Measurements from ENCODE around the gene SELENON. TPM values are rescaled to one million over a fixed set of nuclear protein-coding genes. Genes with fewer than 3 reads are reported as not detected.

The SELENON gene
- total and polyA plus RNA-seq, 2 of the 4 experiments (the other 2 are of a cell fraction): 9.1 to 114 TPM

DNA sequence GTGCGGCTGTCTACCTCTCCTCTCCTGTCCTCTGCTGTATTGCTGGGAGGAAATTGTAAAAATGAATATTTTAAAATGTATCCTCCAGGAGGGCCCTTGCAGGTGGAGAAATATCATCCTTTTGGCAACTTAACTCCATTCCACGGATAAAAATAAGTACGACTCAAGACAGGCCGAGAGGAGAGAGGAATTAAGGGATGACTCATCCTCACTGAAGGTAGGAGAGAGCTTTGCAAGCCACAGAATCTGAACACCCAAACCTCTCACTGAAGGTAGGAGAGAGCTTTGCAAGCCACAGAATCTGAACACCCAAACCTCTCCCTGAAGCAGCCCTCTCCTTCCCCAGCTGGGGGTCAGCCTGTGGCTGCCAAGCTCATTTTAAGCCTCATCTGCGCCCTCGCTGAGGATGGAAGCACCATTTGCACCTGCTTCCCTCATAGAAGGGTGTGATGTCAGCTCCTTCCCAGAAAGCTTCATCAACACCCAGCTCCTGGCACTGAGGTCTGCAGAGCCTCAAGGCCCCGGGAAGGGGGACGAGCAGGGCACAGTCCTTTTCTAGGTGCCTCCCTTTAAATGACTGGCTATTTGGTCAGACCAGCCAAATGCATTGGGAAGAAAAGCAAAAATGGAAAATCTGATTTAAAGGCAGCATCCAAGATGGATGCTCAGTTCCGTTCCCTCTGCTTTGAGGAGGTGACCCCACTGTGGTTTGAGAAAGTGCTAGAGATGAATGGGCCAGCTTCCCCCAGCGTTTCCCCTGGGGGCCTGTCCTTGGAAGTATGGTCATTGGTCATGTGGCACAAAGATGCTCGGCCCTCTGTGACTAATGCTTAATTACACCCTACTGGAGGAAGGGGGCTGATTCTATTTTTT lies 12.9 kb upstream of the SELENON start:
- Histone ChIP-seq H3K56ac (ENCODE audit: extremely low read depth, insufficient read depth, low read length) (no peak overlapping the region), H2BK15ac (ENCODE audit: low read depth, low read length) (no peak overlapping the region), H4K8ac (ENCODE audit: low read depth in 2 of 2, low read length in 2 of 2) (no peak overlapping the region), H3K23ac (ENCODE audit: low read depth, low read length) (no peak overlapping the region), H2BK5ac (ENCODE audit: low read depth, low read length, poor library complexity, severe bottlenecking) (no peak overlapping the region), H3K4ac (ENCODE audit: low read depth, low read length) (no peak overlapping the region; the same call in 1 of the 2 replicates), H3K27me3 (ENCODE audit: control insufficient read depth, insufficient read depth, low read length) (no peaks in the 10 kb centered on the region), H3K18ac (ENCODE audit: low read depth, low read length) (no peak overlapping the region), H3K9ac (ENCODE audit: low read depth, low read length) (no peak overlapping the region), H3K9me1 (ENCODE audit: insufficient read depth, low read length) (peaks cover 10% of the 10 kb centered on the region), H3K36me3 (ENCODE audit: control insufficient read depth, insufficient read depth, low read length) (peaks cover 19% of the 10 kb centered on the region; the same call in 1 of the 2 replicates), H2AK9ac (replicated peaks; ENCODE audit: low read depth, low read length, poor library complexity) (no peak overlapping the region), H4K20me1 (ENCODE audit: insufficient read depth, low read length) (no peaks in the 10 kb centered on the region; the same call in 1 of the 2 replicates), H3K14ac (replicated peaks; ENCODE audit: low read depth, low read length) (0 out of 2 replicates have a peak overlapping the region, but pooled peaks have one; percentile 8), H2BK20ac (ENCODE audit: low read depth, low read length) (no peak overlapping the region), H2AK5ac (ENCODE audit: low read depth, low read length) (no peak overlapping the region), H2BK120ac (ENCODE audit: low read depth, low read length) (no peak overlapping the region), H4K5ac (ENCODE audit: low read depth, low read length) (no peak overlapping the region), H3K9me3 (ENCODE audit: control insufficient read depth, insufficient read depth, low read length) (no peaks in the 10 kb centered on the region), H3K4me3 (ENCODE audit: insufficient read depth, low read depth, low read length) (no peak overlapping the region), H2AFZ (replicated peaks; ENCODE audit: low read length, poor library complexity) (peak overlapping the region; percentile 75), H3K79me1 (ENCODE audit: low read depth in 1 of 2, low read length in 2 of 2) (no peaks in the 10 kb centered on the region), H3K4me2 (ENCODE audit: low read depth, low read length) (no peak overlapping the region), H4K91ac (ENCODE audit: insufficient read depth, low read depth, low read length) (no peak overlapping the region), H3K4me1 (ENCODE audit: control insufficient read depth, insufficient read depth, low read length) (peaks cover 12% of the 10 kb centered on the region), H3K27ac (ENCODE audit: insufficient read depth, low read length) (no peak overlapping the region)
- no CpG with 5 or more reads among the region's 11 CpGs for WGBS, 2 experiments (ENCODE audit: extremely low coverage in 2 of 2, insufficient read length in 1 of 2)
- ChIA-PET POLR2A (ENCODE audit: unreplicated experiment) (no interaction called here), CTCF (interaction anchor here (0.6 to 1.1 kb wide), 2 partner anchors 178 to 1194 kb away, joined by 4 read pairs; no protein-coding TSS in a partner anchor)
- DNase-seq (peak; percentile 50), ATAC-seq (ENCODE audit: low read depth) (peak; percentile 53)
- in situ Hi-C loops (cut with MboI; ENCODE audit: low sequenced_read_pairs) (no loop called here), dilution Hi-C loops (cut with HindIII; ENCODE audit: low sequenced_read_pairs, unreplicated experiment) (no loop called here), intact Hi-C loops (cut with micrococcal nuclease) (no loop called here)
- BruUV-seq (replicated peaks): no TSS peak
- TF ChIP-seq, protein P1, sequence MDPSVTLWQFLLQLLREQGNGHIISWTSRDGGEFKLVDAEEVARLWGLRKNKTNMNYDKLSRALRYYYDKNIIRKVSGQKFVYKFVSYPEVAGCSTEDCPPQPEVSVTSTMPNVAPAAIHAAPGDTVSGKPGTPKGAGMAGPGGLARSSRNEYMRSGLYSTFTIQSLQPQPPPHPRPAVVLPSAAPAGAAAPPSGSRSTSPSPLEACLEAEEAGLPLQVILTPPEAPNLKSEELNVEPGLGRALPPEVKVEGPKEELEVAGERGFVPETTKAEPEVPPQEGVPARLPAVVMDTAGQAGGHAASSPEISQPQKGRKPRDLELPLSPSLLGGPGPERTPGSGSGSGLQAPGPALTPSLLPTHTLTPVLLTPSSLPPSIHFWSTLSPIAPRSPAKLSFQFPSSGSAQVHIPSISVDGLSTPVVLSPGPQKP (IDR thresholded peaks at IDR 0.05; ENCODE audit: borderline replicate concordance, low read depth, low read length): no peak
- TF ChIP-seq FOS (IDR thresholded peaks at IDR 0.05; ENCODE audit: low read depth, low read length): peak; percentile 62; the same call in 1 of the 2 replicates
- TF ChIP-seq NFE2L2 (IDR thresholded peaks at IDR 0.05; ENCODE audit: low read depth, low read length): no peak
- no peak for TF ChIP-seq POLR2A (IDR thresholded peaks at IDR 0.05; ENCODE audit: low read depth, low read length)
- no peak for TF ChIP-seq MAFK (IDR thresholded peaks at IDR 0.05; ENCODE audit: low read depth, low read length)
- no peak for TF ChIP-seq RCOR1 (IDR thresholded peaks at IDR 0.05; ENCODE audit: insufficient replicate concordance, low read length)
- TF ChIP-seq, protein P2, sequence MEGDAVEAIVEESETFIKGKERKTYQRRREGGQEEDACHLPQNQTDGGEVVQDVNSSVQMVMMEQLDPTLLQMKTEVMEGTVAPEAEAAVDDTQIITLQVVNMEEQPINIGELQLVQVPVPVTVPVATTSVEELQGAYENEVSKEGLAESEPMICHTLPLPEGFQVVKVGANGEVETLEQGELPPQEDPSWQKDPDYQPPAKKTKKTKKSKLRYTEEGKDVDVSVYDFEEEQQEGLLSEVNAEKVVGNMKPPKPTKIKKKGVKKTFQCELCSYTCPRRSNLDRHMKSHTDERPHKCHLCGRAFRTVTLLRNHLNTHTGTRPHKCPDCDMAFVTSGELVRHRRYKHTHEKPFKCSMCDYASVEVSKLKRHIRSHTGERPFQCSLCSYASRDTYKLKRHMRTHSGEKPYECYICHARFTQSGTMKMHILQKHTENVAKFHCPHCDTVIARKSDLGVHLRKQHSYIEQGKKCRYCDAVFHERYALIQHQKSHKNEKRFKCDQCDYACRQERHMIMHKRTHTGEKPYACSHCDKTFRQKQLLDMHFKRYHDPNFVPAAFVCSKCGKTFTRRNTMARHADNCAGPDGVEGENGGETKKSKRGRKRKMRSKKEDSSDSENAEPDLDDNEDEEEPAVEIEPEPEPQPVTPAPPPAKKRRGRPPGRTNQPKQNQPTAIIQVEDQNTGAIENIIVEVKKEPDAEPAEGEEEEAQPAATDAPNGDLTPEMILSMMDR (conservative IDR thresholded peaks at IDR 0.05; ENCODE audit: low read depth, low read length): no peak
- TF ChIP-seq MAZ (IDR thresholded peaks at IDR 0.05; ENCODE audit: borderline replicate concordance, low read depth, low read length): no peak
- TF ChIP-seq CEBPB (IDR thresholded peaks at IDR 0.05; ENCODE audit: low read depth, low read length): no peak
- TF ChIP-seq, protein P3, sequence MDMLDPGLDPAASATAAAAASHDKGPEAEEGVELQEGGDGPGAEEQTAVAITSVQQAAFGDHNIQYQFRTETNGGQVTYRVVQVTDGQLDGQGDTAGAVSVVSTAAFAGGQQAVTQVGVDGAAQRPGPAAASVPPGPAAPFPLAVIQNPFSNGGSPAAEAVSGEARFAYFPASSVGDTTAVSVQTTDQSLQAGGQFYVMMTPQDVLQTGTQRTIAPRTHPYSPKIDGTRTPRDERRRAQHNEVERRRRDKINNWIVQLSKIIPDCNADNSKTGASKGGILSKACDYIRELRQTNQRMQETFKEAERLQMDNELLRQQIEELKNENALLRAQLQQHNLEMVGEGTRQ (IDR thresholded peaks at IDR 0.05; ENCODE audit: low read depth, low read length): peak; percentile 60; the same call in 1 of the 2 replicates
- no peak for TF ChIP-seq SMC3 (IDR thresholded peaks at IDR 0.05; ENCODE audit: low read depth, low read length)
